Caco-2 (cell line): ENCODE data around the gene GSK3B. TPM values are rescaled to one million over a fixed set of nuclear protein-coding genes. Genes with fewer than 3 reads are reported as not detected.
A peak's percentile ranks its signal among the peaks of the same experiment; 100 is the strongest.

Source experiments
- BruUV-seq: library from RNA; stranded (reverse); fragments of 400-500 nt; replicated peaks from 2 replicates; lab custom pipeline; 2021; lab: Mats Ljungman, UMichigan
- CTCF ChIA-PET: fragments of 300-600 bp; sonication (Branson Sonifier 250); formaldehyde crosslinking; loops from one replicate; lab custom pipeline; 2022; ENCODE audit warnings: antibody characterized with exemption; lab: Charles Lee
- POLR2A ChIA-PET: fragments of 300-600 bp; sonication (Branson Sonifier 250); formaldehyde crosslinking; loops from one replicate; lab custom pipeline; 2022; ENCODE audit warnings: antibody characterized with exemption; lab: Charles Lee
- DNase-seq, 2 experiments: peaks; one replicate each; pipeline versions ENCODE4 v3.0.0 to v3.0.0-alpha.2; 2020 to 2022
- H3K27me3 ChIP-seq: replicated peaks from 2 replicates; pipeline ENCODE4 v1.6.0; 2011; ENCODE audit warnings: low read length; ENCODE audit not compliant: control insufficient read depth, insufficient read depth
- H3K36me3 ChIP-seq: 2 replicates; pipeline ENCODE4 v1.5.1; 2011; ENCODE audit warnings: low read length; ENCODE audit not compliant: control insufficient read depth, insufficient read depth
- H3K4me1 ChIP-seq: fragments of 250-450 bp; sonication (Bioruptor Pico); 2 replicates; pipeline ENCODE4 v1.5.1; 2020; ENCODE audit warnings: mild to moderate bottlenecking
- H3K4me3 ChIP-seq: 2 replicates; pipeline ENCODE4 v1.5.1; 2011; ENCODE audit warnings: low read depth, mild to moderate bottlenecking, control low read depth, low read length
- H3K9me3 ChIP-seq: fragments of 250-450 bp; sonication (Bioruptor Pico); 2 replicates; pipeline ENCODE4 v1.5.1; 2020; ENCODE audit warnings: mild to moderate bottlenecking, moderate library complexity
- H3K27ac Mint-ChIP-seq: one replicate; pipeline ENCODE4 v1.8.0; 2022; ENCODE audit warnings: mixed read lengths; ENCODE audit not compliant: unreplicated experiment
- H3K27me3 Mint-ChIP-seq: one replicate; pipeline ENCODE4 v1.8.0; 2022; ENCODE audit warnings: mixed read lengths; ENCODE audit not compliant: insufficient read depth, unreplicated experiment
- H3K36me3 Mint-ChIP-seq: one replicate; pipeline ENCODE4 v1.8.0; 2022; ENCODE audit warnings: mild to moderate bottlenecking, mixed read lengths; ENCODE audit not compliant: insufficient read depth, unreplicated experiment
- H3K4me1 Mint-ChIP-seq: one replicate; pipeline ENCODE4 v1.8.0; 2022; ENCODE audit warnings: low read depth, mixed read lengths; ENCODE audit not compliant: unreplicated experiment
- H3K4me3 Mint-ChIP-seq: one replicate; pipeline ENCODE4 v1.8.0; 2022; ENCODE audit warnings: mild to moderate bottlenecking, moderate library complexity, mixed read lengths; ENCODE audit not compliant: unreplicated experiment
- H3K9me3 Mint-ChIP-seq: one replicate; pipeline ENCODE4 v1.8.0; 2022; ENCODE audit warnings: mixed read lengths; ENCODE audit not compliant: unreplicated experiment
- intact Hi-C: fragments of 100-400 bp; cut with micrococcal nuclease; formaldehyde crosslinking; loops from one replicate; pipeline ENCODE4 v1.10.0; 2022; ENCODE audit not compliant: unreplicated experiment
- total RNA-seq: library from RNA; stranded (reverse); gene quantifications from 2 replicates; pipeline ENCODE4 v1.2.3, GENCODE V29; 2022
- TF ChIP-seq, protein P1 (sequence below), 2 experiments: fragments of 200-600 bp in 1 of 2; IDR thresholded peaks; 1 replicate in 1 of 2; 2 replicates in 1 of 2; pipeline versions ENCODE4 v1.5.1 to v1.8.0; 2011 to 2022; ENCODE audit warnings: antibody characterized with exemption in 1 of 2, control low read depth in 1 of 2, inconsistent platforms in 1 of 2, low read depth in 1 of 2, low read length in 1 of 2, mild to moderate bottlenecking in 1 of 2, moderate library complexity in 1 of 2; ENCODE audit not compliant: insufficient read depth in 1 of 2, severe bottlenecking in 1 of 2, unreplicated experiment in 1 of 2

The GSK3B gene
- total RNA-seq, 1 experiment from 2014 or later: 55.2 TPM

DNA sequence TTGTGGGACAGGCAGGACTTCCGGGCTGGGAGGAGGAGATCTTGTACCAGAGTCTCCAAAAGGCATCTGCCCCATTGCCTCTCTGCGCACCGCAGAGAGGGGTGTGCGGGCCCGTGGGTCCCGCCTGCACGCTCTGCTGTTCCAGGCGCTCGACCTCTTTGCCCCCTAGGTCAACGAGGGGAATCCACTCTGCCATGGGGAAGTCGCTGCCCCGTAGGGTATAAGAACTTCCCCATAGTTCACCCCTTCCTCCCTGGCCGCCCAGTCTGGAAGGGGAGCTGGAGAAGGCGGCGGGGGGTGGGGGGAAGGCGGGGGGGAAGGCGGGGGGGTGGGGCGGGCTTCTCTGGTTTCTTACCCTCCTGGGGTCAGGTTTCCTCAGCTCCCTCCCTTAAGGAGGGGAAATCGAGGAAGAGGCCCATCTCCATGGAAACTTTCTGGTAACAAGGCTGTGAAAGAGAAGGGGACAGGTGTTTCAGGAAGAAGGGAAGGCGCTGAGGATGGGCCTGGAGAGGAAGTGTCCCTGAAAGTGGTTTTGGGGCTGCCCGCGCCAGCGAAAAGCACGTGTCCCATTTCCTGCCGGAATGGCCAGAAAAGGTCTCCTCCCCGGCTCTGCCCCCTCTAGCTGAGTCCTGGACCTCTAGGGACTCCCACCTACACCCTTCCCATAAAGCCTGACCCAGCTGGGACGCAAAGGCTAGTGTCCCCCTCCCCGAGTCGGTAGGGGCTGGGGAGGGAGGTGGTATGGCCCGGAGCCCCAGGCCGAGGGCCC is 284.8 kb downstream of the GSK3B start:
- TF ChIP-seq, protein P1, sequence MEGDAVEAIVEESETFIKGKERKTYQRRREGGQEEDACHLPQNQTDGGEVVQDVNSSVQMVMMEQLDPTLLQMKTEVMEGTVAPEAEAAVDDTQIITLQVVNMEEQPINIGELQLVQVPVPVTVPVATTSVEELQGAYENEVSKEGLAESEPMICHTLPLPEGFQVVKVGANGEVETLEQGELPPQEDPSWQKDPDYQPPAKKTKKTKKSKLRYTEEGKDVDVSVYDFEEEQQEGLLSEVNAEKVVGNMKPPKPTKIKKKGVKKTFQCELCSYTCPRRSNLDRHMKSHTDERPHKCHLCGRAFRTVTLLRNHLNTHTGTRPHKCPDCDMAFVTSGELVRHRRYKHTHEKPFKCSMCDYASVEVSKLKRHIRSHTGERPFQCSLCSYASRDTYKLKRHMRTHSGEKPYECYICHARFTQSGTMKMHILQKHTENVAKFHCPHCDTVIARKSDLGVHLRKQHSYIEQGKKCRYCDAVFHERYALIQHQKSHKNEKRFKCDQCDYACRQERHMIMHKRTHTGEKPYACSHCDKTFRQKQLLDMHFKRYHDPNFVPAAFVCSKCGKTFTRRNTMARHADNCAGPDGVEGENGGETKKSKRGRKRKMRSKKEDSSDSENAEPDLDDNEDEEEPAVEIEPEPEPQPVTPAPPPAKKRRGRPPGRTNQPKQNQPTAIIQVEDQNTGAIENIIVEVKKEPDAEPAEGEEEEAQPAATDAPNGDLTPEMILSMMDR (IDR thresholded peaks at IDR 0.05; ENCODE audit: insufficient read depth in 1 of 2, low read depth in 1 of 2, low read length in 1 of 2, severe bottlenecking in 1 of 2, unreplicated experiment in 1 of 2): no peak
- CTCF ChIA-PET: no interaction called here
- no peak for DNase-seq
- H3K9me3 ChIP-seq: no peaks in the 10 kb centered on the region
- no peaks in the 10 kb centered on the region for H3K4me1 ChIP-seq
- no peaks in the 10 kb centered on the region for H3K27me3 ChIP-seq
- H3K4me3 Mint-ChIP-seq: no peak overlapping the region
- intact Hi-C loops: loop anchor here (10.0 kb wide), 1 partner anchor 285 kb away; the partner anchor contains the start of gene GSK3B
- peaks cover 7% of the 10 kb centered on the region for H3K9me3 Mint-ChIP-seq
- BruUV-seq: no TSS peak
- H3K4me3 ChIP-seq: no peak overlapping the region
- no peak overlapping the region for H3K27ac Mint-ChIP-seq
- H3K36me3 ChIP-seq: no peaks in the 10 kb centered on the region
- POLR2A ChIA-PET: no interaction called here
- H3K27me3 Mint-ChIP-seq: no peaks in the 10 kb centered on the region
- no peaks in the 10 kb centered on the region for H3K4me1 Mint-ChIP-seq
- no peaks in the 10 kb centered on the region for H3K36me3 Mint-ChIP-seq

DNA sequence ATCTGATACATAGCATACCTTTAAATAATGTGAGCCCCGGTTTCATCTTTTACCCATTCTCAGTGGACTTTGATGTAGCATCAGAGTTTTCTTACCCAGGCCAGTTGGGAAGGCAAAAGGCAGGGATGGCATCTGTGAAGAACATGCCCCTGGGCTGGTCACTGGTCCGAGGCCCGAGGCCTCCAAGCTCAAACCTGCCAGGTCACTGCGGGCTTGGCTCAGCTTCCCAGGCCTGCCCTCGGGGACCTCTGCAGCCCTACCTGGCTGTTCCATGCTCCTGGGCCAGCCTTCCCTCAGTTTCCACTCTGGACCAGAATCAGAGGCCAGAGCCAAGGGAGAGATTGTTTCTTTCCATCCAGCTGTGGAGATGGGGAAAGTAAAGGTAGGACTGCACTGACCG is 285.4 kb downstream of the GSK3B start:
- no TSS peak for BruUV-seq
- H3K9me3 ChIP-seq: no peaks in the 10 kb centered on the region
- H3K4me1 Mint-ChIP-seq: no peaks in the 10 kb centered on the region
- H3K4me1 ChIP-seq: no peaks in the 10 kb centered on the region
- peaks cover 10% of the 10 kb centered on the region for H3K9me3 Mint-ChIP-seq
- no peak overlapping the region for H3K27ac Mint-ChIP-seq
- ChIA-PET CTCF (interaction anchor here (1.0 kb wide), 1 partner anchor 188 kb away, joined by 3 read pairs; no protein-coding TSS in a partner anchor), POLR2A (no interaction called here)
- no peak overlapping the region for H3K4me3 ChIP-seq
- no peaks in the 10 kb centered on the region for H3K27me3 Mint-ChIP-seq
- TF ChIP-seq, protein P1 (IDR thresholded peaks at IDR 0.05; ENCODE audit: insufficient read depth in 1 of 2, low read depth in 1 of 2, low read length in 1 of 2, severe bottlenecking in 1 of 2, unreplicated experiment in 1 of 2): no peak
- H3K27me3 ChIP-seq: no peaks in the 10 kb centered on the region
- DNase-seq: no peak
- intact Hi-C loops: no loop called here
- H3K4me3 Mint-ChIP-seq: no peak overlapping the region
- no peaks in the 10 kb centered on the region for H3K36me3 ChIP-seq
- no peaks in the 10 kb centered on the region for H3K36me3 Mint-ChIP-seq

DNA sequence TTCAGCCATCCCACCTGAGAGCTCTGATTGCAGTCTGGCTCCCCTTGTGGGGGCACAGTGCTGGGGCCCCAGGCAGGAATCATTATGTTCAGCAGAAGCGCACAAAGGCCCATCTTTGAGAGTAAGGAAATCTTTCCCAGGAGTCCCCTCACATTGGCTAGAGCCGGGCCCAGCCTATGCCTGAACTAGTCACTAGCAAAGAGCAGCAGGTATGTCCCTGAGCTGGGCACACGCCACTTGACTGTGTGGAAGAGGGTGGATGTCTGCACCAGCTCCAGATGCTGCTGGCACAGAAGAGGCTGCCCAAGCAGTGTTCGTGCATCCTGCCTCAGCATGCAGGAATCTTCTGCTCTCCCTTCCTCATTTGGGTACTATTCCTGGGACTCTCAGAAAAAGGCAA is 286.0 kb downstream of the GSK3B start:
- intact Hi-C loops: no loop called here
- no peak for DNase-seq
- H3K4me1 ChIP-seq: no peaks in the 10 kb centered on the region
- BruUV-seq: no TSS peak
- CTCF ChIA-PET: interaction anchor here (1.0 kb wide), 1 partner anchor 188 kb away, joined by 3 read pairs; no protein-coding TSS in a partner anchor
- POLR2A ChIA-PET: no interaction called here
- peaks cover 10% of the 10 kb centered on the region for H3K9me3 Mint-ChIP-seq
- H3K4me1 Mint-ChIP-seq: no peaks in the 10 kb centered on the region
- no peaks in the 10 kb centered on the region for H3K36me3 ChIP-seq
- no peak overlapping the region for H3K27ac Mint-ChIP-seq
- H3K4me3 Mint-ChIP-seq: no peak overlapping the region
- no peaks in the 10 kb centered on the region for H3K36me3 Mint-ChIP-seq
- H3K4me3 ChIP-seq: no peak overlapping the region
- no peaks in the 10 kb centered on the region for H3K9me3 ChIP-seq
- no peaks in the 10 kb centered on the region for H3K27me3 ChIP-seq
- TF ChIP-seq, protein P1 (IDR thresholded peaks at IDR 0.05; ENCODE audit: insufficient read depth in 1 of 2, low read depth in 1 of 2, low read length in 1 of 2, severe bottlenecking in 1 of 2, unreplicated experiment in 1 of 2): peak in 1 of 2 experiments; percentile 24
- no peaks in the 10 kb centered on the region for H3K27me3 Mint-ChIP-seq
